Loucy (cell line): ENCODE measurements around the gene KPRP.

Source experiments
- H2AFZ ChIP-seq: fragments of 200-600 bp; sonication (generic); 2 replicates; pipeline ENCODE4 v1.6.0; 2016; ENCODE audit warnings: antibody characterized with exemption, mild to moderate bottlenecking, low read length, moderate library complexity
- H3F3A ChIP-seq: fragments of 200-600 bp; 2 replicates; pipeline ENCODE4 v1.6.0; 2016; ENCODE audit warnings: antibody characterized with exemption, low read depth, mild to moderate bottlenecking
- H3K27me3 ChIP-seq: fragments of 200-600 bp; sonication (generic); 2 replicates; pipeline ENCODE4 v1.6.1; 2014; ENCODE audit warnings: low read length, mild to moderate bottlenecking; ENCODE audit not compliant: insufficient read depth, poor library complexity, severe bottlenecking
- H3K36me3 ChIP-seq: fragments of 200-600 bp; sonication (generic); 2 replicates; pipeline ENCODE4 v1.6.1; 2016; ENCODE audit warnings: low read length; ENCODE audit not compliant: insufficient read depth
- H3K4me1 ChIP-seq: fragments of 200-600 bp; sonication (generic); 2 replicates; pipeline ENCODE4 v1.5.1; 2014; ENCODE audit warnings: low read length, mild to moderate bottlenecking; ENCODE audit not compliant: insufficient read depth, poor library complexity, severe bottlenecking
- H3K4me2 ChIP-seq: fragments of 200-600 bp; sonication (generic); 2 replicates; pipeline ENCODE4 v1.6.0; 2014; ENCODE audit warnings: antibody characterized with exemption, low read length, low read depth, mild to moderate bottlenecking; ENCODE audit not compliant: poor library complexity, severe bottlenecking
- H3K4me3 ChIP-seq: fragments of 200-600 bp; sonication (generic); 2 replicates; pipeline ENCODE4 v1.5.1; 2014; ENCODE audit warnings: low read length, mild to moderate bottlenecking, mixed read lengths; ENCODE audit not compliant: poor library complexity, severe bottlenecking
- H3K79me2 ChIP-seq: fragments of 200-600 bp; sonication (generic); 2 replicates; pipeline ENCODE4 v1.6.1; 2014; ENCODE audit warnings: low read length; ENCODE audit not compliant: insufficient read depth
- H3K9ac ChIP-seq: fragments of 200-600 bp; sonication (generic); 2 replicates; pipeline ENCODE4 v1.6.0; 2014; ENCODE audit warnings: mild to moderate bottlenecking, low read depth, low read length, moderate library complexity; ENCODE audit not compliant: poor library complexity, severe bottlenecking
- H3K9me2 ChIP-seq: fragments of 200-600 bp; sonication (generic); replicated peaks from 2 replicates; pipeline ENCODE4 v1.6.1; 2016; ENCODE audit warnings: low read depth, low read length, mixed read lengths
- H3K9me3 ChIP-seq: fragments of 200-600 bp; sonication (generic); 2 replicates; pipeline ENCODE4 v1.6.1; 2014; ENCODE audit warnings: mild to moderate bottlenecking, antibody characterized with exemption, low read length, low read depth; ENCODE audit not compliant: insufficient read depth
- H4K20me1 ChIP-seq: fragments of 200-600 bp; sonication (generic); 2 replicates; pipeline ENCODE4 v1.6.0; 2014; ENCODE audit warnings: antibody characterized with exemption, low read length, mild to moderate bottlenecking; ENCODE audit not compliant: insufficient read depth, poor library complexity, severe bottlenecking
- CTCF ChIP-seq: fragments of 200-600 bp; sonication (generic); conservative IDR thresholded peaks from 2 replicates; pipeline ENCODE4 v1.5.1; 2014; ENCODE audit warnings: mild to moderate bottlenecking, antibody characterized with exemption, low read length
- EZH2phosphoT487 ChIP-seq: fragments of 200-600 bp; IDR thresholded peaks from 2 replicates; pipeline ENCODE4 v1.6.1; 2018; ENCODE audit warnings: antibody characterized with exemption, mild to moderate bottlenecking, moderate library complexity, borderline replicate concordance

KPRP gene

GRCh38 chr1:152752225-152752624, 5.6 kb upstream of the KPRP start:
- H3K9ac ChIP-seq, result no peak overlapping the region
- no peaks in the 10 kb centered on the region for H3K9me3 ChIP-seq
- no peaks in the 10 kb centered on the region for H3K79me2 ChIP-seq
- H3K36me3 ChIP-seq, result no peaks in the 10 kb centered on the region
- H4K20me1 ChIP-seq, result no peaks in the 10 kb centered on the region
- H3K4me1 ChIP-seq, result no peaks in the 10 kb centered on the region
- no peaks in the 10 kb centered on the region for H3F3A ChIP-seq
- no peak overlapping the region for H3K4me3 ChIP-seq
- no peak for TF ChIP-seq CTCF
- no peak for TF ChIP-seq EZH2phosphoT487
- no peaks in the 10 kb centered on the region for H3K9me2 ChIP-seq
- H3K27me3 ChIP-seq, result no peaks in the 10 kb centered on the region
- H3K4me2 ChIP-seq, result no peak overlapping the region
- H2AFZ ChIP-seq, result no peak overlapping the region

GRCh38 chr1:152753586-152753985, 4.2 kb upstream of the KPRP start:
- Histone ChIP-seq H3K9ac (no peak overlapping the region), H3K9me2 (no peaks in the 10 kb centered on the region), H3K4me3 (no peak overlapping the region), H2AFZ (no peak overlapping the region), H3F3A (no peaks in the 10 kb centered on the region), H3K4me1 (no peaks in the 10 kb centered on the region), H3K79me2 (no peaks in the 10 kb centered on the region), H3K36me3 (no peaks in the 10 kb centered on the region), H3K9me3 (no peaks in the 10 kb centered on the region), H3K4me2 (no peak overlapping the region), H3K27me3 (no peaks in the 10 kb centered on the region), H4K20me1 (no peaks in the 10 kb centered on the region)
- TF ChIP-seq EZH2phosphoT487 (no peak), CTCF (no peak)

GRCh38 chr1:152756872-152757271, 953 bp upstream of the KPRP start:
- Histone ChIP-seq H3K4me1 (no peaks in the 10 kb centered on the region), H3K9ac (no peak overlapping the region), H3K4me3 (no peak overlapping the region), H3K9me2 (no peaks in the 10 kb centered on the region), H3F3A (no peaks in the 10 kb centered on the region), H3K27me3 (no peaks in the 10 kb centered on the region), H3K79me2 (no peaks in the 10 kb centered on the region), H3K4me2 (no peak overlapping the region), H3K36me3 (no peaks in the 10 kb centered on the region), H3K9me3 (no peaks in the 10 kb centered on the region), H2AFZ (no peak overlapping the region), H4K20me1 (no peaks in the 10 kb centered on the region)
- TF ChIP-seq CTCF, result no peak
